GM19328 (cell line): ENCODE data around the gene ANKRD30A.
"Not testable (repeated sequence)": the region's sequence is repeated elsewhere in the genome, so short reads cannot be mapped to it uniquely, and the experiment has no call there.

Experiments
- ATAC-seq: cut with Tn5 transposase; IDR thresholded peaks from one replicate; pipeline ENCODE4 v1.9.1; 2021; ENCODE audit warnings: mild to moderate bottlenecking, moderate library complexity; ENCODE audit not compliant: unreplicated experiment

Gene ANKRD30A

GRCh38 chr10:37246637-37247036 is 121.2 kb downstream of the ANKRD30A start:
- ATAC-seq = no peak

GRCh38 chr10:37255837-37256236 is 130.4 kb downstream of the ANKRD30A start:
- ATAC-seq = not testable (repeated sequence)

GRCh38 chr10:37263304-37263703 is 137.9 kb downstream of the ANKRD30A start:
- ATAC-seq = no peak

GRCh38 chr10:37268266-37268665 is 142.9 kb downstream of the ANKRD30A start:
- no peak for ATAC-seq

GRCh38 chr10:37269554-37270256 is 144.3 kb downstream of the ANKRD30A start:
- ATAC-seq = no peak

- no peak for ATAC-seq
These were observed 149.9 kb downstream of the ANKRD30A start for GRCh38 chr10:37275216-37275777.

GRCh38 chr10:37285063-37285462 is 159.7 kb downstream of the ANKRD30A start:
- ATAC-seq = no peak

GRCh38 chr10:37289833-37290464 is 164.6 kb downstream of the ANKRD30A start:
- no peak for ATAC-seq

GRCh38 chr10:37301271-37301670 is 175.9 kb downstream of the ANKRD30A start:
- ATAC-seq = no peak

- no peak for ATAC-seq
These were observed 178.6 kb downstream of the ANKRD30A start for GRCh38 chr10:37304036-37304435.

- ATAC-seq = no peak
These were observed 189.0 kb downstream of the ANKRD30A start for GRCh38 chr10:37314350-37314749.

- ATAC-seq = no peak
These were observed 189.5 kb downstream of the ANKRD30A start for GRCh38 chr10:37314862-37315261.

GRCh38 chr10:37344413-37344812 is 219.0 kb downstream of the ANKRD30A start:
- no peak for ATAC-seq

GRCh38 chr10:37379991-37380390 is 254.6 kb downstream of the ANKRD30A start:
- no peak for ATAC-seq

GRCh38 chr10:37381271-37381670 is 255.9 kb downstream of the ANKRD30A start:
- ATAC-seq = no peak

- no peak for ATAC-seq
These were observed 259.5 kb downstream of the ANKRD30A start for GRCh38 chr10:37384923-37385322.

- ATAC-seq = no peak
These were observed 265.5 kb downstream of the ANKRD30A start for GRCh38 chr10:37390926-37391325.

GRCh38 chr10:37400774-37401173 is 275.4 kb downstream of the ANKRD30A start:
- ATAC-seq = not testable (repeated sequence)

GRCh38 chr10:37401225-37401624 is 275.8 kb downstream of the ANKRD30A start:
- ATAC-seq = no peak

GRCh38 chr10:37403776-37404175 is 278.4 kb downstream of the ANKRD30A start:
- no peak for ATAC-seq
